H1 (cell line): ENCODE data around the gene TNPO2. TPM values are rescaled to one million over a fixed set of nuclear protein-coding genes. Genes with fewer than 3 reads are reported as not detected.

Experiments used
- CTCF ChIA-PET: fragments of 300-600 bp; sonication (Branson Sonifier 250); formaldehyde crosslinking; loops from one replicate; lab custom pipeline; 2021; ENCODE audit not compliant: partially characterized antibody; lab: Charles Lee
- POLR2A ChIA-PET: fragments of 300-600 bp; sonication (Branson Sonifier 250); formaldehyde crosslinking; loops from one replicate; lab custom pipeline; 2021; ENCODE audit warnings: inconsistent platforms; ENCODE audit not compliant: partially characterized antibody; lab: Charles Lee
- DNase-seq, 2 experiments: peaks; one replicate each; pipeline versions ENCODE4 v3.0.0 to v3.0.0-alpha.2; 2010 to 2022; ENCODE audit warnings: low spot score in 2 of 2, low read depth in 1 of 2, mixed read lengths in 1 of 2
- FAIRE-seq: peaks from 2 replicates; lab custom pipeline; 2011; peaks lifted over from hg19 to GRCh38; lab: Jason Lieb, UNC
- H2AFZ ChIP-seq: 2 replicates; pipeline ENCODE4 v1.8.1; 2012; ENCODE audit warnings: low read length, inconsistent platforms
- H2AK5ac ChIP-seq: 2 replicates; pipeline ENCODE4 v1.6.1; 2013; ENCODE audit warnings: low read depth, low read length
- H2BK120ac ChIP-seq: replicated peaks from 2 replicates; pipeline ENCODE3; 2013; ENCODE audit warnings: low read depth, low read length, inconsistent platforms
- H2BK12ac ChIP-seq: 2 replicates; pipeline ENCODE4 v1.6.1; 2013; ENCODE audit warnings: low read depth, low read length
- H2BK15ac ChIP-seq: 2 replicates; pipeline ENCODE4 v1.6.1; 2013; ENCODE audit warnings: low read length
- H2BK20ac ChIP-seq: 2 replicates; pipeline ENCODE4 v1.6.1; 2013; ENCODE audit warnings: low read length
- H2BK5ac ChIP-seq: 2 replicates; pipeline ENCODE4 v1.6.1; 2013; ENCODE audit warnings: low read depth, low read length
- H3K14ac ChIP-seq: 2 replicates; pipeline ENCODE4 v1.6.1; 2013; ENCODE audit warnings: inconsistent platforms; ENCODE audit not compliant: insufficient read length
- H3K18ac ChIP-seq: 2 replicates; pipeline ENCODE4 v1.6.1; 2013; ENCODE audit warnings: low read length; ENCODE audit errors: extremely low read depth
- H3K23ac ChIP-seq: 2 replicates; pipeline ENCODE4 v1.6.1; 2013; ENCODE audit warnings: inconsistent platforms; ENCODE audit not compliant: insufficient read length
- H3K23me2 ChIP-seq: 2 replicates; pipeline ENCODE4 v1.6.1; 2013; ENCODE audit warnings: low read depth, low read length
- H3K27ac ChIP-seq: 2 replicates; pipeline ENCODE4 v1.6.1; 2011; ENCODE audit warnings: low read depth, low read length, inconsistent platforms
- H3K27me3 ChIP-seq, 4 experiments: replicated peaks in 1 of 4; 1 replicate in 1 of 4; 2 replicates in 3 of 4; pipeline versions ENCODE4 v1.6.1 to v1.8.1; 2011 to 2013; ENCODE audit warnings: low read length in 3 of 4, mild to moderate bottlenecking in 3 of 4, inconsistent platforms in 2 of 4, mixed read lengths in 2 of 4, moderate library complexity in 1 of 4; ENCODE audit not compliant: control insufficient read depth in 3 of 4, insufficient read depth in 3 of 4; ENCODE audit errors: extremely low read depth in 1 of 4
- H3K36me3 ChIP-seq, 4 experiments: 2 replicates each; pipeline versions ENCODE4 v1.6.1 to v1.8.1; 2011 to 2013; ENCODE audit warnings: mild to moderate bottlenecking in 4 of 4, low read length in 3 of 4, moderate library complexity in 2 of 4, control low read depth in 1 of 4, inconsistent platforms in 1 of 4; ENCODE audit not compliant: insufficient read depth in 4 of 4, control insufficient read depth in 2 of 4
- H3K4ac ChIP-seq: replicated peaks from 2 replicates; pipeline ENCODE3; 2013; ENCODE audit warnings: low read length, low read depth, mixed read lengths, inconsistent platforms; ENCODE audit not compliant: insufficient read length
- H3K4me1 ChIP-seq, 4 experiments: replicated peaks in 1 of 4; 1 replicate in 1 of 4; 2 replicates in 3 of 4; pipeline versions ENCODE4 v1.6.1 to v1.8.1; 2011 to 2013; ENCODE audit warnings: low read length in 3 of 4, inconsistent platforms in 2 of 4, mixed read lengths in 1 of 4; ENCODE audit not compliant: insufficient read depth in 4 of 4, control insufficient read depth in 3 of 4
- H3K4me2 ChIP-seq, 2 experiments: 2 replicates each; pipeline versions ENCODE4 v1.6.1 to v1.8.1; 2011 to 2013; ENCODE audit warnings: low read depth in 2 of 2, low read length in 2 of 2, control low read depth in 1 of 2, inconsistent platforms in 1 of 2, mild to moderate bottlenecking in 1 of 2; ENCODE audit not compliant: insufficient read depth in 1 of 2
- H3K4me3 ChIP-seq, 4 experiments: fragments of 200-600, 300-600 bp in 1 of 4; sonication (generic), shearing (Covaris generic), sonication (Bioruptor Twin) in 1 of 4; 2 replicates each; pipeline versions ENCODE4 v1.5.1 to v1.8.1; 2011 to 2016; ENCODE audit warnings: low read length in 4 of 4, low read depth in 3 of 4, control low read depth in 2 of 4, inconsistent platforms in 2 of 4, mild to moderate bottlenecking in 2 of 4, mixed read lengths in 1 of 4, moderate library complexity in 1 of 4; ENCODE audit not compliant: insufficient read depth in 2 of 4; ENCODE audit errors: extremely low read depth in 1 of 4
- H3K56ac ChIP-seq: replicated peaks from 2 replicates; pipeline ENCODE3; 2013; ENCODE audit warnings: low read depth, mild to moderate bottlenecking, mixed read lengths, low read length, inconsistent platforms; ENCODE audit not compliant: insufficient read length
- H3K79me1 ChIP-seq: 2 replicates; pipeline ENCODE4 v1.6.1; 2013; ENCODE audit warnings: low read depth, low read length, control low read depth
- H3K79me2 ChIP-seq, 2 experiments: 2 replicates each; pipeline versions ENCODE4 v1.6.1 to v1.8.1; 2012 to 2013; ENCODE audit warnings: low read length in 2 of 2, mild to moderate bottlenecking in 2 of 2, inconsistent platforms in 1 of 2; ENCODE audit not compliant: insufficient read depth in 2 of 2, control insufficient read depth in 1 of 2
- H3K9ac ChIP-seq, 4 experiments: replicated peaks in 1 of 4; 1 replicate in 1 of 4; 2 replicates in 3 of 4; pipeline versions ENCODE4 v1.6.1 to v1.8.1; 2011 to 2013; ENCODE audit warnings: low read depth in 3 of 4, low read length in 3 of 4, control low read depth in 2 of 4, mild to moderate bottlenecking in 2 of 4, moderate library complexity in 2 of 4, inconsistent platforms in 1 of 4; ENCODE audit errors: extremely low read depth in 1 of 4
- H3K9me3 ChIP-seq, 2 experiments: 2 replicates each; pipeline versions ENCODE4 v1.6.1 to v1.8.1; 2012 to 2013; ENCODE audit warnings: mild to moderate bottlenecking in 2 of 2, moderate library complexity in 2 of 2, control low read depth in 1 of 2, inconsistent platforms in 1 of 2, low read depth in 1 of 2, low read length in 1 of 2, mixed read lengths in 1 of 2; ENCODE audit not compliant: insufficient read depth in 2 of 2
- H4K20me1 ChIP-seq, 2 experiments: replicated peaks in 1 of 2; 2 replicates each; pipeline versions ENCODE3 to v1.8.1; 2011 to 2013; ENCODE audit warnings: inconsistent platforms in 2 of 2, low read length in 2 of 2, mild to moderate bottlenecking in 1 of 2; ENCODE audit not compliant: insufficient read depth in 2 of 2, control insufficient read depth in 1 of 2
- H4K5ac ChIP-seq: 2 replicates; pipeline ENCODE4 v1.6.1; 2013; ENCODE audit warnings: low read length, low read depth, mixed read lengths, inconsistent platforms; ENCODE audit not compliant: insufficient read length
- H4K8ac ChIP-seq: 2 replicates; pipeline ENCODE4 v1.8.0; 2013; ENCODE audit warnings: mild to moderate bottlenecking, moderate library complexity, low read length, inconsistent platforms; ENCODE audit not compliant: insufficient read depth; ENCODE audit errors: extremely low read depth
- H4K91ac ChIP-seq: replicated peaks from 2 replicates; pipeline ENCODE3; 2013; ENCODE audit warnings: low read length, mixed read lengths, inconsistent platforms; ENCODE audit not compliant: insufficient read length
- CHD1 ChIP-seq: IDR thresholded peaks from 2 replicates; pipeline ENCODE4 v1.6.1; 2012; ENCODE audit warnings: low read depth, low read length, improper control_type of control experiment
- KDM4A ChIP-seq: IDR thresholded peaks from one replicate; pipeline ENCODE4 v1.7.1; 2012; ENCODE audit warnings: low read depth, mild to moderate bottlenecking, moderate library complexity, low read length, inconsistent platforms; ENCODE audit not compliant: severe bottlenecking
- MAX ChIP-seq: IDR thresholded peaks from 2 replicates; pipeline ENCODE4 v1.6.1; 2012; ENCODE audit warnings: inconsistent platforms
- POLR2AphosphoS5 ChIP-seq: IDR thresholded peaks from 2 replicates; pipeline ENCODE4 v1.6.1; 2011; ENCODE audit warnings: low read depth, low read length
- POU5F1 ChIP-seq: IDR thresholded peaks from 2 replicates; pipeline ENCODE4 v1.6.1; 2011; ENCODE audit warnings: low read depth, mild to moderate bottlenecking, low read length, moderate library complexity
- SIRT6 ChIP-seq: IDR thresholded peaks from one replicate; pipeline ENCODE4 v1.7.1; 2012; ENCODE audit warnings: low read length, inconsistent platforms
- TCF12 ChIP-seq: IDR thresholded peaks from 2 replicates; pipeline ENCODE4 v1.6.1; 2011; ENCODE audit warnings: low read depth, mild to moderate bottlenecking, low read length
- WGBS, 2 experiments: shearing (Covaris generic) in 1 of 2; methylation state at CpG; one replicate each; pipeline versions ENCODE4 v1.1.6 to v1.1.7; 2013 to 2015; ENCODE audit warnings: low lambda C conversion rate in 2 of 2, mixed read lengths in 2 of 2, inconsistent platforms in 1 of 2, low coverage in 1 of 2, missing lambda C conversion rate in 1 of 2; ENCODE audit not compliant: insufficient replicate concordance in 2 of 2, insufficient coverage in 1 of 2, insufficient read length in 1 of 2; ENCODE audit errors: extremely low coverage in 1 of 2, missing lambda C conversion rate in 1 of 2; 5-methylcytosine and 5-hydroxymethylcytosine counted together
- polyA plus RNA-seq, 7 experiments: library from polyadenylated mRNA; depleted of rRNA in 3 of 7; stranded (reverse) in 5 of 7; unstranded in 2 of 7; fragments of >200 nt in 5 of 7; fragments of 200-250 nt in 2 of 7; gene quantifications; 1 replicate in 5 of 7; 2 replicates in 1 of 7; 4 replicates in 1 of 7; pipeline versions ENCODE4 v1.2.1 to v1.2.3, GENCODE V29; 2011 to 2013; ENCODE audit warnings: missing spikeins in 2 of 7, mixed read lengths in 2 of 7
- total RNA-seq: library from RNA; stranded (reverse); fragmentation: NEBNext Ultra II Directional; extraction: Animal tissue kit (Norgen Biotek cat#: 25700); gene quantifications from 2 replicates; pipeline ENCODE4 v1.2.1, GENCODE V29; 2021

TNPO2 gene
- total and polyA plus RNA-seq, 2 of the 8 experiments (the other 6 are each of a cell fraction or from before 2014, with no cell fraction given) = 112 to 121 TPM

GRCh38 chr19:12705654-12706331 is 17.9 kb downstream of the TNPO2 start:
- H3K14ac ChIP-seq = no peak overlapping the region
- no peak overlapping the region for H3K9ac ChIP-seq
- no peak overlapping the region for H3K4me2 ChIP-seq
- H3K36me3 ChIP-seq = peaks cover 41 to 77% (median 68%) of the 10 kb centered on the region in 4 experiments
- no peak overlapping the region for H2BK120ac ChIP-seq
- peaks cover 4 to 15% of the 10 kb centered on the region in 2 experiments for H4K20me1 ChIP-seq
- H3K56ac ChIP-seq = no peak overlapping the region
- no peak overlapping the region for H3K4ac ChIP-seq
- no peaks in the 10 kb centered on the region for H3K9me3 ChIP-seq
- no peaks in the 10 kb centered on the region for H3K79me2 ChIP-seq
- H2BK20ac ChIP-seq = no peak overlapping the region
- no peak overlapping the region for H2AFZ ChIP-seq
- POLR2A ChIA-PET = interaction anchor here (1.0 to 6.7 kb wide), 5 partner anchors 9 to 59 kb away, joined by 3 to 50 read pairs (median 3); partner anchors contain the start of genes FBXW9, MAN2B1 and WDR83
- FAIRE-seq (no peak), DNase-seq (no peak)
- H3K27me3 ChIP-seq = no peaks in the 10 kb centered on the region
- no peak overlapping the region for H4K91ac ChIP-seq
- no peak overlapping the region for H4K5ac ChIP-seq
- no peak overlapping the region for H3K27ac ChIP-seq
- WGBS, 2 experiments = 92% methylated on average over 26 of the region's 29 CpGs; no CpG with 5 or more reads in 1 of the 2 experiments
- H3K79me1 ChIP-seq = no peaks in the 10 kb centered on the region
- H2BK15ac ChIP-seq = no peak overlapping the region
- no peaks in the 10 kb centered on the region for H3K23me2 ChIP-seq
- H3K4me1 ChIP-seq = peaks cover 0 to 5% (median 2%) of the 10 kb centered on the region in 4 experiments; a peak in 2 of 7 replicates
- CTCF ChIA-PET = interaction anchor here (0.7 to 1.4 kb wide), 4 partner anchors 9 to 142 kb away, joined by 3 to 4 read pairs (median 4); partner anchors contain the start of gene FBXW9
- no peak overlapping the region for H3K4me3 ChIP-seq
- no peak overlapping the region for H2BK12ac ChIP-seq
- no peak overlapping the region for H3K23ac ChIP-seq
- no peak overlapping the region for H2AK5ac ChIP-seq
- H4K8ac ChIP-seq = peak overlapping the region; percentile 76; the same call in 1 of the 2 replicates
- TF ChIP-seq MAX (no peak), KDM4A (no peak), CHD1 (no peak), POLR2AphosphoS5 (0 out of 2 replicates have a peak, but pooled peaks have one; percentile 6), TCF12 (no peak), POU5F1 (no peak), SIRT6 (no peak)
- no peak overlapping the region for H2BK5ac ChIP-seq
- H3K18ac ChIP-seq = no peak overlapping the region
